Urothelium cell line (cell line): Measurements from ENCODE around the gene ZNF275.

Experiments
- DNase-seq: peaks from one replicate; pipeline ENCODE4 v3.0.0; 2011; ENCODE audit warnings: low spot score, mixed read lengths
- FAIRE-seq: peaks from 2 replicates; lab custom pipeline; 2011; peaks lifted over from hg19 to GRCh38; lab: Jason Lieb, UNC

The ZNF275 gene

GRCh38 chrX:153351981-153352380 is 18.0 kb downstream of the ZNF275 start:
- FAIRE-seq (no peak), DNase-seq (no peak)

- FAIRE-seq, result no peak
These were observed 18.9 kb downstream of the ZNF275 start for GRCh38 chrX:153352858-153353257.

GRCh38 chrX:153353416-153353815 is 19.5 kb downstream of the ZNF275 start:
- FAIRE-seq (no peak), DNase-seq (no peak)

More at GRCh38 chrX:153352858-153353257, 18.9 kb downstream of the ZNF275 start:
- DNase-seq, result no peak

- FAIRE-seq (no peak), DNase-seq (no peak)
These were observed 23.9 kb downstream of the ZNF275 start for GRCh38 chrX:153357877-153358276.

- no peak for DNase-seq
- FAIRE-seq, result no peak
These were observed 27.9 kb downstream of the ZNF275 start for GRCh38 chrX:153361781-153362397.

- no peak for FAIRE-seq
- no peak for DNase-seq
These were observed 31.7 kb downstream of the ZNF275 start for GRCh38 chrX:153365670-153366069.

GRCh38 chrX:153366119-153366518 is 32.2 kb downstream of the ZNF275 start:
- FAIRE-seq (no peak), DNase-seq (no peak)

GRCh38 chrX:153366878-153367538 is 33.1 kb downstream of the ZNF275 start:
- FAIRE-seq (no peak), DNase-seq (no peak)

GRCh38 chrX:153370293-153371055 is 36.5 kb downstream of the ZNF275 start:
- FAIRE-seq, result no peak

GRCh38 chrX:153371256-153371655 is 37.3 kb downstream of the ZNF275 start:
- DNase-seq, result no peak
- no peak for FAIRE-seq

More at GRCh38 chrX:153370293-153371055, 36.5 kb downstream of the ZNF275 start:
- DNase-seq, result no peak

GRCh38 chrX:153372949-153373348 is 39.0 kb downstream of the ZNF275 start:
- DNase-seq (no peak), FAIRE-seq (no peak)

- FAIRE-seq (no peak), DNase-seq (no peak)
These were observed 40.5 kb downstream of the ZNF275 start for GRCh38 chrX:153374426-153374825.

- FAIRE-seq (no peak), DNase-seq (no peak)
These were observed 41.6 kb downstream of the ZNF275 start for GRCh38 chrX:153375571-153375970.

- DNase-seq, result no peak
- no peak for FAIRE-seq
These were observed 43.8 kb downstream of the ZNF275 start for GRCh38 chrX:153377727-153378126.

- DNase-seq, result no peak
These were observed 44.7 kb downstream of the ZNF275 start for GRCh38 chrX:153378607-153379006.

GRCh38 chrX:153379508-153379907 is 45.6 kb downstream of the ZNF275 start:
- FAIRE-seq (no peak), DNase-seq (no peak)

More at GRCh38 chrX:153378607-153379006, 44.7 kb downstream of the ZNF275 start:
- FAIRE-seq, result no peak

GRCh38 chrX:153379971-153380581 is 46.1 kb downstream of the ZNF275 start:
- no peak for FAIRE-seq
- DNase-seq, result no peak

- DNase-seq (no peak), FAIRE-seq (no peak)
These were observed 46.7 kb downstream of the ZNF275 start for GRCh38 chrX:153380691-153381090.

GRCh38 chrX:153381684-153382532 is 48.0 kb downstream of the ZNF275 start:
- FAIRE-seq, result no peak
- peak; percentile 62 for DNase-seq
